GM12872 (cell line): ENCODE data around the gene ASTN2.

Experiments
- TF ChIP-seq, protein P1 (sequence below): IDR thresholded peaks from 3 replicates; pipeline ENCODE4 v1.5.1; 2011; ENCODE audit warnings: low read depth, mild to moderate bottlenecking, low read length, moderate library complexity; ENCODE audit not compliant: insufficient read depth

Gene ASTN2

DNA sequence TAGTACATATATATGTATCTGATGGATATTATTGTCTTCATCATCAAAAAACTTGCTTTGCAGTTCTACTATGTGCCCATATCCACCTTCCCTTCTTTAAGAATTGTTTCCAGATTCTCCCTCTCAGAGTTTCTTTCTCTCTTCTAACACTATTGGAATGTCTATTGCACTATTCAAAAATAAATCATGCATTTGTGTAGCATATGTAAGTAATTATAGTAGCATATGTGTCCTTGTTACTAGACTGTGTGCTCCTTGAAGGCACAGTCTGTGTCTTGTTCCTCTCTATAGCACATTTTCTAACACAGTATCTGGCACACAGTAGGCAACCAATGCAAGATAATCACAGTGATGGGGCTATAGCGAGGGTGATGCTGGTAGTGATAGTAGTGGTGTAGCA, 771.2 kb downstream of the ASTN2 start:
- TF ChIP-seq, protein P1, sequence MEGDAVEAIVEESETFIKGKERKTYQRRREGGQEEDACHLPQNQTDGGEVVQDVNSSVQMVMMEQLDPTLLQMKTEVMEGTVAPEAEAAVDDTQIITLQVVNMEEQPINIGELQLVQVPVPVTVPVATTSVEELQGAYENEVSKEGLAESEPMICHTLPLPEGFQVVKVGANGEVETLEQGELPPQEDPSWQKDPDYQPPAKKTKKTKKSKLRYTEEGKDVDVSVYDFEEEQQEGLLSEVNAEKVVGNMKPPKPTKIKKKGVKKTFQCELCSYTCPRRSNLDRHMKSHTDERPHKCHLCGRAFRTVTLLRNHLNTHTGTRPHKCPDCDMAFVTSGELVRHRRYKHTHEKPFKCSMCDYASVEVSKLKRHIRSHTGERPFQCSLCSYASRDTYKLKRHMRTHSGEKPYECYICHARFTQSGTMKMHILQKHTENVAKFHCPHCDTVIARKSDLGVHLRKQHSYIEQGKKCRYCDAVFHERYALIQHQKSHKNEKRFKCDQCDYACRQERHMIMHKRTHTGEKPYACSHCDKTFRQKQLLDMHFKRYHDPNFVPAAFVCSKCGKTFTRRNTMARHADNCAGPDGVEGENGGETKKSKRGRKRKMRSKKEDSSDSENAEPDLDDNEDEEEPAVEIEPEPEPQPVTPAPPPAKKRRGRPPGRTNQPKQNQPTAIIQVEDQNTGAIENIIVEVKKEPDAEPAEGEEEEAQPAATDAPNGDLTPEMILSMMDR: no peak

- TF ChIP-seq, protein P1: no peak
Observed at GRCh38 chr9:116641292-116642059, 773.4 kb downstream of the ASTN2 start.

- TF ChIP-seq, protein P1: no peak
Observed at GRCh38 chr9:116639251-116639741, 775.6 kb downstream of the ASTN2 start.

GRCh38 chr9:116635908-116636307, 778.9 kb downstream of the ASTN2 start:
- TF ChIP-seq, protein P1: no peak

- TF ChIP-seq, protein P1: no peak
Observed at GRCh38 chr9:116632990-116633838, 781.6 kb downstream of the ASTN2 start.

- TF ChIP-seq, protein P1: no peak
Observed at GRCh38 chr9:116629634-116630033, 785.2 kb downstream of the ASTN2 start.

DNA sequence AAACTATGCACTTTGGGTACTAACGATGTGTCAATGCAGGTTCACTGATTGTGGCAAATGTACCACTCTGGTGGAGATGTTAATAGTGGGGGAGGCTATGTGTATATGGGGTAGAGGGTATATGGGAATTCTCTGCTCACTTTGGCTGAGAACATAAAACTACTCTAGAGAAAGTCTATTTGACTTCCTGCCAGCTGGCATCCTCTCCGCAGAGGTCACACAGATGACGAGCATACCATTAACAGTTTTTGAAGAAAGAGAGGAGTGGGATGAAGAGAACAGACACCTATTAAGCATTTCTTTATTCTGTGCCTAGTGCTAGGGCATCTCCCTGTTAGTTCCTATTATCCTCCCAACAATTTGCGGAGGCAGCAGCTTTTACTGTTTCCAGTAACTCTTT, 786.1 kb downstream of the ASTN2 start:
- TF ChIP-seq, protein P1: no peak
